OCI-LY7 (cell line): ENCODE results near the gene FAM227B.

Experiments used
- CTCF ChIP-seq: fragments of 200-600 bp; sonication (generic); conservative IDR thresholded peaks from 2 replicates; pipeline ENCODE4 v1.5.1; 2014; ENCODE audit warnings: mild to moderate bottlenecking, antibody characterized with exemption, low read length, moderate library complexity, mixed read lengths
- EZH2phosphoT487 ChIP-seq: fragments of 200-600 bp; sonication (generic); IDR thresholded peaks from 2 replicates; pipeline ENCODE4 v1.6.1; 2018; ENCODE audit warnings: low read depth, borderline replicate concordance, mild to moderate bottlenecking, mixed run types, antibody characterized with exemption, low read length, moderate library complexity, mixed read lengths

DNA sequence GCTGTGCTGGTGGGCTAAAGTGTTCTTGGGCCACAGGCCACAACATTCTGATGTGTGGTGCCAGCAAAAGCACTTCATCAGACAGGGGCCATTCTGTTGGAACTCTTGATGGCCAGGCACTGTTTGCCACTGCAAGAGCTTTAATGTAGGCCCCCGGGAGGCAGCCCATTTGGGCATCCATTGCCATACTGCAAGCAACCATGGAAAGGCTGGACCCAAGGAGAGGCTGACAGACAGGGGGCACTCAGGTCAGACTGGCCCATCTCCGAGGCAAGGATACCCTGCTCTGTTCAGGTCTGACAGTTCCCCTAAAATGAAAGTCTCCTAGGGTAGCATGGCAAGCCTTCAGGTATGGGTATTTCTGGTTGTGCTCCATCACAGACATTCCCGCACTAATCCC lies 64.2 kb downstream of the FAM227B start:
- no peak for TF ChIP-seq CTCF
- no peak for TF ChIP-seq EZH2phosphoT487
